ENCODE data around the gene VANGL2.

GRCh38 chr1:160429702-160430535 is 29.6 kb downstream of the VANGL2 start:
- no peak for TF ChIP-seq CTCF (IDR thresholded peaks at IDR 0.05; ENCODE audit: low read depth, low read length)
- no peak for TF ChIP-seq EZH2phosphoT487 (IDR thresholded peaks at IDR 0.05; ENCODE audit: low read depth)

Measured in OCI-LY3 (cell line).